ENCODE data around the gene ANHX. TPM values are rescaled to one million over a fixed set of nuclear protein-coding genes. Genes with fewer than 3 reads are reported as not detected.

Gene ANHX
- total and polyA plus RNA-seq, 2 of the 8 experiments (the other 6 are each of a cell fraction or from before 2014, with no cell fraction given), result not detected

DNA sequence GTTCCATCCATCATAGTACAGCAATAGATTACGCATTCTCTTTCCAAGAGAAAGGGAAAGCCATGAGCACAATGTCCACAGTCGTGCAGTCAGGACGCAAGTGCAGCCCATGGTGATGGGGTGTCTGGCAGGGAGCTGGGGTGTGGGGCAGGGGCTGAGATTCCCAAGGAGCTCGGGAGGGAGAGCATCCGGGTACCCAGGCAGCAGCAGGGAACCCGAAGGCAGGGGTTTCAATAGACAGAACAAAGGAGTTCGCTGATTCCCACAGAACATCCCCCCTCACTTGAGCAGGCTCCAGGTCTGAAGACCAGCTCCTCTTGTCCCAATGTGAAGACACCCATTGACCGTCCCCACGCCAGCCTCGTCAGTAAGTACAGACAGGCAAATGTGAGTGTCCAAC is 13.5 kb downstream of the ANHX start (continued):
- TF ChIP-seq KDM4A (IDR thresholded peaks at IDR 0.05; ENCODE audit: low read depth, low read length, severe bottlenecking) (no peak), ASH2L (IDR thresholded peaks at IDR 0.05; ENCODE audit: low read length) (no peak), KDM1A (IDR thresholded peaks at IDR 0.05; ENCODE audit: borderline replicate concordance, low read length) (no peak), CREB1 (IDR thresholded peaks at IDR 0.05) (no peak), BACH1 (IDR thresholded peaks at IDR 0.05; ENCODE audit: low read length) (no peak), FOSL1 (IDR thresholded peaks at IDR 0.05; ENCODE audit: insufficient read depth, low read depth, low read length) (no peak)
- TF ChIP-seq, protein P1, sequence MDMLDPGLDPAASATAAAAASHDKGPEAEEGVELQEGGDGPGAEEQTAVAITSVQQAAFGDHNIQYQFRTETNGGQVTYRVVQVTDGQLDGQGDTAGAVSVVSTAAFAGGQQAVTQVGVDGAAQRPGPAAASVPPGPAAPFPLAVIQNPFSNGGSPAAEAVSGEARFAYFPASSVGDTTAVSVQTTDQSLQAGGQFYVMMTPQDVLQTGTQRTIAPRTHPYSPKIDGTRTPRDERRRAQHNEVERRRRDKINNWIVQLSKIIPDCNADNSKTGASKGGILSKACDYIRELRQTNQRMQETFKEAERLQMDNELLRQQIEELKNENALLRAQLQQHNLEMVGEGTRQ (IDR thresholded peaks at IDR 0.05; ENCODE audit: low read length), result no peak

All from H1 (cell line).